Natural killer cell treated with Interleukin-12 subunit alpha and Interleukin-12 subunit beta and Interleukin-15 and Interleukin-18, amount 100 ng/mL, for 72 hours (primary cell): Measurements from ENCODE around the gene TJP1. TPM values are rescaled to one million over a fixed set of nuclear protein-coding genes. Genes with fewer than 3 reads are reported as not detected.
A peak's percentile ranks its signal among the peaks of the same experiment; 100 is the strongest.

Experiments
- ATAC-seq, 2 donors: fragments of 150-1000 bp; cut with Tn5 transposase in 1 of 2; sonication (Bioruptor Pico), chemical (Tn5 transposase) in 1 of 2; 2 replicates each; pipeline ENCODE4 v1.10.0; 2021
- DNase-seq: peaks from one replicate; pipeline ENCODE4 v3.0.0; 2022; ENCODE audit warnings: low spot score
- H3K27ac Mint-ChIP-seq, 2 donors: 1 replicate in 1 of 2; 2 replicates in 1 of 2; pipeline ENCODE4 v1.8.0; 2022; ENCODE audit warnings: mixed read lengths in 2 of 2, mild to moderate bottlenecking in 1 of 2, moderate library complexity in 1 of 2
- H3K27me3 Mint-ChIP-seq, 2 donors: 1 replicate in 1 of 2; 2 replicates in 1 of 2; pipeline ENCODE4 v1.8.0; 2022; ENCODE audit warnings: mixed read lengths in 2 of 2
- H3K36me3 Mint-ChIP-seq: one replicate; pipeline ENCODE4 v1.8.0; 2022; ENCODE audit warnings: mixed read lengths
- H3K4me1 Mint-ChIP-seq, 2 donors: 1 replicate in 1 of 2; 2 replicates in 1 of 2; pipeline ENCODE4 v1.8.0; 2022; ENCODE audit warnings: low read depth in 2 of 2, mixed read lengths in 2 of 2, mild to moderate bottlenecking in 1 of 2
- H3K4me3 Mint-ChIP-seq: one replicate; pipeline ENCODE4 v1.8.0; 2022; ENCODE audit warnings: mixed read lengths
- H3K9me3 Mint-ChIP-seq: 2 replicates; pipeline ENCODE4 v1.8.0; 2022; ENCODE audit warnings: mixed read lengths
- total RNA-seq, 2 donors: library from RNA; stranded (reverse); gene quantifications; one replicate each; pipeline ENCODE4 v1.2.3, GENCODE V29; 2022

TJP1 gene
- total RNA-seq, 2 donors from 2014 or later: 0.14 TPM; not detected in 1

GRCh38 chr15:29853211-29853987 is 31.1 kb upstream of the TJP1 start:
- Mint-ChIP-seq H3K27me3 (peaks cover 6 to 14% of the 10 kb centered on the region in 2 donors), H3K4me1 (no peaks in the 10 kb centered on the region), H3K36me3 (no peaks in the 10 kb centered on the region), H3K27ac (no peak overlapping the region), H3K4me3 (no peak overlapping the region), H3K9me3 (no peaks in the 10 kb centered on the region)
- ATAC-seq (no peak), DNase-seq (no peak)

GRCh38 chr15:29852201-29852600 is 29.9 kb upstream of the TJP1 start:
- no peak overlapping the region for H3K27ac Mint-ChIP-seq
- peaks cover 6 to 14% of the 10 kb centered on the region in 2 donors for H3K27me3 Mint-ChIP-seq
- H3K4me1 Mint-ChIP-seq: no peaks in the 10 kb centered on the region

GRCh38 chr15:29849716-29850115 is 27.4 kb upstream of the TJP1 start:
- no peak for DNase-seq
- no peaks in the 10 kb centered on the region for H3K4me1 Mint-ChIP-seq
- peaks cover 4% of the 10 kb centered on the region for H3K36me3 Mint-ChIP-seq
- H3K27ac Mint-ChIP-seq: no peak overlapping the region
- H3K9me3 Mint-ChIP-seq: no peaks in the 10 kb centered on the region
- ATAC-seq: no peak
- H3K4me3 Mint-ChIP-seq: no peak overlapping the region
- peaks cover 11 to 25% of the 10 kb centered on the region in 2 donors for H3K27me3 Mint-ChIP-seq

More at GRCh38 chr15:29852201-29852600, 29.9 kb upstream of the TJP1 start:
- DNase-seq (no peak), ATAC-seq (no peak)
- H3K4me3 Mint-ChIP-seq: no peak overlapping the region
- peaks cover 4% of the 10 kb centered on the region for H3K36me3 Mint-ChIP-seq
- H3K9me3 Mint-ChIP-seq: no peaks in the 10 kb centered on the region

- Mint-ChIP-seq H3K36me3 (peaks cover 4% of the 10 kb centered on the region), H3K27me3 (peaks cover 15 to 27% of the 10 kb centered on the region in 2 donors), H3K4me3 (no peak overlapping the region), H3K27ac (no peak overlapping the region), H3K4me1 (no peaks in the 10 kb centered on the region), H3K9me3 (no peaks in the 10 kb centered on the region)
- no peak for ATAC-seq
- DNase-seq: no peak
Measured at GRCh38 chr15:29849218-29849617, 26.9 kb upstream of the TJP1 start.

GRCh38 chr15:29844290-29844903 is 22.1 kb upstream of the TJP1 start:
- Mint-ChIP-seq H3K4me1 (no peaks in the 10 kb centered on the region), H3K27ac (no peak overlapping the region), H3K36me3 (peaks cover 4% of the 10 kb centered on the region), H3K9me3 (no peaks in the 10 kb centered on the region), H3K27me3 (peaks cover 30 to 60% of the 10 kb centered on the region in 2 donors), H3K4me3 (no peak overlapping the region)
- ATAC-seq: no peak
- DNase-seq: no peak

- peaks cover 36 to 70% of the 10 kb centered on the region in 2 donors for H3K27me3 Mint-ChIP-seq
- no peaks in the 10 kb centered on the region for H3K4me1 Mint-ChIP-seq
Measured at GRCh38 chr15:29842290-29842689, 20.0 kb upstream of the TJP1 start.

GRCh38 chr15:29840926-29841325 is 18.7 kb upstream of the TJP1 start:
- H3K4me1 Mint-ChIP-seq: no peaks in the 10 kb centered on the region
- H3K4me3 Mint-ChIP-seq: no peak overlapping the region
- peaks cover 36 to 67% of the 10 kb centered on the region in 2 donors for H3K27me3 Mint-ChIP-seq
- no peak overlapping the region for H3K27ac Mint-ChIP-seq
- no peaks in the 10 kb centered on the region for H3K36me3 Mint-ChIP-seq
- ATAC-seq: no peak
- no peak for DNase-seq
- H3K9me3 Mint-ChIP-seq: no peaks in the 10 kb centered on the region

More at GRCh38 chr15:29842290-29842689, 20.0 kb upstream of the TJP1 start:
- Mint-ChIP-seq H3K9me3 (no peaks in the 10 kb centered on the region), H3K27ac (no peak overlapping the region), H3K36me3 (no peaks in the 10 kb centered on the region), H3K4me3 (no peak overlapping the region)
- DNase-seq (no peak), ATAC-seq (no peak)

- no peak overlapping the region for H3K27ac Mint-ChIP-seq
- DNase-seq (no peak), ATAC-seq (no peak)
- H3K9me3 Mint-ChIP-seq: no peaks in the 10 kb centered on the region
- H3K4me3 Mint-ChIP-seq: no peak overlapping the region
- H3K36me3 Mint-ChIP-seq: no peaks in the 10 kb centered on the region
- H3K4me1 Mint-ChIP-seq: no peaks in the 10 kb centered on the region
- H3K27me3 Mint-ChIP-seq: peaks cover 37 to 67% of the 10 kb centered on the region in 2 donors
Measured at GRCh38 chr15:29840054-29840453, 17.8 kb upstream of the TJP1 start.

GRCh38 chr15:29838352-29839010 is 16.2 kb upstream of the TJP1 start:
- DNase-seq (no peak), ATAC-seq (peak in 1 of 2 donors; percentile 17)
- Mint-ChIP-seq H3K36me3 (no peaks in the 10 kb centered on the region), H3K27me3 (peaks cover 31 to 58% of the 10 kb centered on the region in 2 donors), H3K4me1 (no peaks in the 10 kb centered on the region), H3K27ac (no peak overlapping the region), H3K9me3 (no peaks in the 10 kb centered on the region), H3K4me3 (no peak overlapping the region)

GRCh38 chr15:29835301-29835700 is 13.0 kb upstream of the TJP1 start:
- H3K27ac Mint-ChIP-seq: no peak overlapping the region
- no peak overlapping the region for H3K4me3 Mint-ChIP-seq
- H3K9me3 Mint-ChIP-seq: no peaks in the 10 kb centered on the region
- H3K36me3 Mint-ChIP-seq: no peaks in the 10 kb centered on the region
- ATAC-seq (no peak), DNase-seq (no peak)
- H3K4me1 Mint-ChIP-seq: no peaks in the 10 kb centered on the region
- peaks cover 36 to 59% of the 10 kb centered on the region in 2 donors for H3K27me3 Mint-ChIP-seq

- Mint-ChIP-seq H3K9me3 (no peaks in the 10 kb centered on the region), H3K27ac (no peak overlapping the region), H3K36me3 (no peaks in the 10 kb centered on the region), H3K27me3 (peaks cover 35 to 65% of the 10 kb centered on the region in 2 donors), H3K4me3 (no peak overlapping the region), H3K4me1 (no peaks in the 10 kb centered on the region)
- DNase-seq (no peak), ATAC-seq (no peak)
Measured at GRCh38 chr15:29832709-29833108, 10.4 kb upstream of the TJP1 start.

- no peak overlapping the region for H3K4me3 Mint-ChIP-seq
- ATAC-seq (no peak), DNase-seq (no peak)
- H3K9me3 Mint-ChIP-seq: peaks cover 5% of the 10 kb centered on the region
- H3K27me3 Mint-ChIP-seq: peaks cover 30 to 58% of the 10 kb centered on the region in 2 donors
- H3K36me3 Mint-ChIP-seq: peaks cover 7% of the 10 kb centered on the region
- peak overlapping the region in 1 of 2 donors; percentile 51 for H3K27ac Mint-ChIP-seq
- peaks cover 14 to 18% of the 10 kb centered on the region in 2 donors for H3K4me1 Mint-ChIP-seq
Measured at GRCh38 chr15:29826908-29827820, 4.9 kb upstream of the TJP1 start.

GRCh38 chr15:29825227-29825626 is 3.0 kb upstream of the TJP1 start:
- no peak overlapping the region for H3K4me3 Mint-ChIP-seq
- H3K27me3 Mint-ChIP-seq: peaks cover 20 to 50% of the 10 kb centered on the region in 2 donors
- peak overlapping the region in 1 of 2 donors; percentile 38 for H3K27ac Mint-ChIP-seq
- peaks cover 7% of the 10 kb centered on the region for H3K36me3 Mint-ChIP-seq
- H3K9me3 Mint-ChIP-seq: peaks cover 5% of the 10 kb centered on the region
- ATAC-seq (no peak), DNase-seq (no peak)
- H3K4me1 Mint-ChIP-seq: peaks cover 14 to 18% of the 10 kb centered on the region in 2 donors
